Measurements from ENCODE around the gene GALNT4. TPM values are rescaled to one million over a fixed set of nuclear protein-coding genes. Genes with fewer than 3 reads are reported as not detected.

The GALNT4 gene
- total and polyA plus RNA-seq, 9 of the 15 experiments (the other 6 are each of a cell fraction or from before 2014, with no cell fraction given), result 1.2 to 4.6 (median 3.4) TPM

DNA sequence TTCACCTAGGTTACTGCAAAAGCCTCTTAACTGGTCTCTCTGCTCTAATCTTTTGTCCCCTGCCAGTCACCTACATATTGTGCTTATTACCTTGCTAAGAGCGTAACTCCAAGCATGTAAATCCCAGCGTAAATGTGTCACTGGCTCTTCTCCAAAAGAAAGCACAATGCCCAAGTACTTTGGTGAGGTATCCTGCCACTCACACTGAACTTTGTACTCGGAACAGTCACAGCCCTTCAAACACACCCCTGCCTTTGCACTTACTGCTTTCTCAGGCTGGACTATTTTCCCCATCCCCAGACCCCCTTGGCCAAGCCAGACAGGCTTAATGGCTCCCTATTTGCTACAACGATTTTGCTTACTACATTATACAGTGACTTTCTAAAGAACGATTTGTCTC is 31.7 kb downstream of the GALNT4 start (continued):
- TF ChIP-seq, protein P1, sequence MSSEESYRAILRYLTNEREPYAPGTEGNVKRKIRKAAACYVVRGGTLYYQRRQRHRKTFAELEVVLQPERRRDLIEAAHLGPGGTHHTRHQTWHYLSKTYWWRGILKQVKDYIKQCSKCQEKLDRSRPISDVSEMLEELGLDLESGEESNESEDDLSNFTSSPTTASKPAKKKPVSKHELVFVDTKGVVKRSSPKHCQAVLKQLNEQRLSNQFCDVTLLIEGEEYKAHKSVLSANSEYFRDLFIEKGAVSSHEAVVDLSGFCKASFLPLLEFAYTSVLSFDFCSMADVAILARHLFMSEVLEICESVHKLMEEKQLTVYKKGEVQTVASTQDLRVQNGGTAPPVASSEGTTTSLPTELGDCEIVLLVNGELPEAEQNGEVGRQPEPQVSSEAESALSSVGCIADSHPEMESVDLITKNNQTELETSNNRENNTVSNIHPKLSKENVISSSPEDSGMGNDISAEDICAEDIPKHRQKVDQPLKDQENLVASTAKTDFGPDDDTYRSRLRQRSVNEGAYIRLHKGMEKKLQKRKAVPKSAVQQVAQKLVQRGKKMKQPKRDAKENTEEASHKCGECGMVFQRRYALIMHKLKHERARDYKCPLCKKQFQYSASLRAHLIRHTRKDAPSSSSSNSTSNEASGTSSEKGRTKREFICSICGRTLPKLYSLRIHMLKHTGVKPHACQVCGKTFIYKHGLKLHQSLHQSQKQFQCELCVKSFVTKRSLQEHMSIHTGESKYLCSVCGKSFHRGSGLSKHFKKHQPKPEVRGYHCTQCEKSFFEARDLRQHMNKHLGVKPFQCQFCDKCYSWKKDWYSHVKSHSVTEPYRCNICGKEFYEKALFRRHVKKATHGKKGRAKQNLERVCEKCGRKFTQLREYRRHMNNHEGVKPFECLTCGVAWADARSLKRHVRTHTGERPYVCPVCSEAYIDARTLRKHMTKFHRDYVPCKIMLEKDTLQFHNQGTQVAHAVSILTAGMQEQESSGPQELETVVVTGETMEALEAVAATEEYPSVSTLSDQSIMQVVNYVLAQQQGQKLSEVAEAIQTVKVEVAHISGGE (CRISPR knock-in tag; IDR thresholded peaks at IDR 0.05), result no peak

DNA sequence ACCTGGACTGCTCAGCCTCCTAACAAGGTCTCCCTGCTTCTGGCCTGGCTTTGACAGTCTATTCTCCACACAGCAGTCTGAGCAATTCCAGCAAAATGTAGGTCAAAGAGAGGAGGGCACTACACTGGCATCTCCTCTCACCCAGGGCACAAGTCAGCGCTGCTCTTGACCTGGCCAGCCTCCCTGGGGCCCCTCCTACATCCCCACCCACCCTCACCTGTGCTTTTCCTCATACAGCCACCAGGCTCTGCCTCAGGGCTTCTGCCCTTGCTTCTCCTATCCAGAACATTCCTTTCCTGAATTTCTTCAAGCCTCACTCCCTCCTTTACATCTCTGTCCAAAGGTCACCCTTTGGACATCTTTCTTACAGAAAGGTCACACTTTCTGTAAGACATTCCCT is 33.7 kb downstream of the GALNT4 start:
- POLR2A ChIA-PET, result no interaction called here
- FAIRE-seq, result no peak
- CTCF ChIA-PET (ENCODE audit: low intra/inter-chr PET ratio), result no interaction called here
- no peak for DNase-seq (ENCODE audit: extremely low read depth in 1 of 4, low spot score in 3 of 4)
- Histone ChIP-seq H3K79me2 (ENCODE audit: control insufficient read depth, insufficient read depth, low read length) (no peaks in the 10 kb centered on the region), H3K36me3 (ENCODE audit: control insufficient read depth, insufficient read depth, low read length) (no peaks in the 10 kb centered on the region), H3K4me3 (no peak overlapping the region), H3K27ac (ENCODE audit: extremely low read depth, low read depth, low read length) (no peak overlapping the region), H4K20me1 (replicated peaks; ENCODE audit: control insufficient read depth, insufficient read depth, low read length) (no peaks in the 10 kb centered on the region), H3K4me2 (ENCODE audit: insufficient read depth, low read length) (no peak overlapping the region), H3K27me3 (ENCODE audit: control insufficient read depth in 2 of 2, insufficient read depth in 2 of 2, low read length in 2 of 2) (no peaks in the 10 kb centered on the region), H3K9me3 (replicated peaks; ENCODE audit: control insufficient read depth, insufficient read depth, low read depth, low read length) (no peaks in the 10 kb centered on the region), H3K9me1 (ENCODE audit: control insufficient read depth, insufficient read depth, low read length) (no peaks in the 10 kb centered on the region), H3K4me1 (replicated peaks in 1 of 2; ENCODE audit: control insufficient read depth in 2 of 2, insufficient read depth in 2 of 2, low read length in 2 of 2) (peaks cover 0 to 13% of the 10 kb centered on the region in 2 experiments; a peak in 3 of 5 replicates), H3K9ac (ENCODE audit: insufficient read depth in 1 of 2, low read depth in 2 of 2, low read length in 2 of 2) (no peak overlapping the region), H2AFZ (ENCODE audit: low read depth, low read length) (no peak overlapping the region)
- intact Hi-C loops (cut with micrococcal nuclease) (no loop called here), in situ Hi-C loops (cut with MboI) (no loop called here)
- BruUV-seq (replicated peaks), result no TSS peak
- no peak for ATAC-seq
- WGBS (ENCODE audit: insufficient coverage, low coverage, missing lambda C conversion rate), result 11% methylated on average over 1 of the region's 1 CpG
- TF ChIP-seq BRD4 (IDR thresholded peaks at IDR 0.05), result no peak
- TF ChIP-seq CBFA2T3 (IDR thresholded peaks at IDR 0.05), result no peak
- TF ChIP-seq SRSF7 (optimal IDR thresholded peaks at IDR 0.05; ENCODE audit: low read depth, low read length), result no peak
- TF ChIP-seq, protein P2, sequence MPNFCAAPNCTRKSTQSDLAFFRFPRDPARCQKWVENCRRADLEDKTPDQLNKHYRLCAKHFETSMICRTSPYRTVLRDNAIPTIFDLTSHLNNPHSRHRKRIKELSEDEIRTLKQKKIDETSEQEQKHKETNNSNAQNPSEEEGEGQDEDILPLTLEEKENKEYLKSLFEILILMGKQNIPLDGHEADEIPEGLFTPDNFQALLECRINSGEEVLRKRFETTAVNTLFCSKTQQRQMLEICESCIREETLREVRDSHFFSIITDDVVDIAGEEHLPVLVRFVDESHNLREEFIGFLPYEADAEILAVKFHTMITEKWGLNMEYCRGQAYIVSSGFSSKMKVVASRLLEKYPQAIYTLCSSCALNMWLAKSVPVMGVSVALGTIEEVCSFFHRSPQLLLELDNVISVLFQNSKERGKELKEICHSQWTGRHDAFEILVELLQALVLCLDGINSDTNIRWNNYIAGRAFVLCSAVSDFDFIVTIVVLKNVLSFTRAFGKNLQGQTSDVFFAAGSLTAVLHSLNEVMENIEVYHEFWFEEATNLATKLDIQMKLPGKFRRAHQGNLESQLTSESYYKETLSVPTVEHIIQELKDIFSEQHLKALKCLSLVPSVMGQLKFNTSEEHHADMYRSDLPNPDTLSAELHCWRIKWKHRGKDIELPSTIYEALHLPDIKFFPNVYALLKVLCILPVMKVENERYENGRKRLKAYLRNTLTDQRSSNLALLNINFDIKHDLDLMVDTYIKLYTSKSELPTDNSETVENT (CRISPR knock-in tag; IDR thresholded peaks at IDR 0.05), result no peak
- no peak for TF ChIP-seq SMAD4 (CRISPR knock-in tag; conservative IDR thresholded peaks at IDR 0.05)
- TF ChIP-seq ZBTB7A (IDR thresholded peaks at IDR 0.05; ENCODE audit: borderline replicate concordance, control insufficient read depth, low read depth, low read length), result no peak
- no peak for TF ChIP-seq SMAD3 (CRISPR knock-in tag; conservative IDR thresholded peaks at IDR 0.05)
- no peak for TF ChIP-seq ZNF668 (CRISPR knock-in tag; IDR thresholded peaks at IDR 0.05)
- TF ChIP-seq ZNF57 (CRISPR knock-in tag; IDR thresholded peaks at IDR 0.05), result no peak
- TF ChIP-seq ZNF696 (CRISPR knock-in tag; conservative IDR thresholded peaks at IDR 0.05), result no peak
- TF ChIP-seq TEAD2 (tag; IDR thresholded peaks at IDR 0.05), result no peak
- TF ChIP-seq, protein P3, sequence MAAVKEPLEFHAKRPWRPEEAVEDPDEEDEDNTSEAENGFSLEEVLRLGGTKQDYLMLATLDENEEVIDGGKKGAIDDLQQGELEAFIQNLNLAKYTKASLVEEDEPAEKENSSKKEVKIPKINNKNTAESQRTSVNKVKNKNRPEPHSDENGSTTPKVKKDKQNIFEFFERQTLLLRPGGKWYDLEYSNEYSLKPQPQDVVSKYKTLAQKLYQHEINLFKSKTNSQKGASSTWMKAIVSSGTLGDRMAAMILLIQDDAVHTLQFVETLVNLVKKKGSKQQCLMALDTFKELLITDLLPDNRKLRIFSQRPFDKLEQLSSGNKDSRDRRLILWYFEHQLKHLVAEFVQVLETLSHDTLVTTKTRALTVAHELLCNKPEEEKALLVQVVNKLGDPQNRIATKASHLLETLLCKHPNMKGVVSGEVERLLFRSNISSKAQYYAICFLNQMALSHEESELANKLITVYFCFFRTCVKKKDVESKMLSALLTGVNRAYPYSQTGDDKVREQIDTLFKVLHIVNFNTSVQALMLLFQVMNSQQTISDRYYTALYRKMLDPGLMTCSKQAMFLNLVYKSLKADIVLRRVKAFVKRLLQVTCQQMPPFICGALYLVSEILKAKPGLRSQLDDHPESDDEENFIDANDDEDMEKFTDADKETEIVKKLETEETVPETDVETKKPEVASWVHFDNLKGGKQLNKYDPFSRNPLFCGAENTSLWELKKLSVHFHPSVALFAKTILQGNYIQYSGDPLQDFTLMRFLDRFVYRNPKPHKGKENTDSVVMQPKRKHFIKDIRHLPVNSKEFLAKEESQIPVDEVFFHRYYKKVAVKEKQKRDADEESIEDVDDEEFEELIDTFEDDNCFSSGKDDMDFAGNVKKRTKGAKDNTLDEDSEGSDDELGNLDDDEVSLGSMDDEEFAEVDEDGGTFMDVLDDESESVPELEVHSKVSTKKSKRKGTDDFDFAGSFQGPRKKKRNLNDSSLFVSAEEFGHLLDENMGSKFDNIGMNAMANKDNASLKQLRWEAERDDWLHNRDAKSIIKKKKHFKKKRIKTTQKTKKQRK (IDR thresholded peaks at IDR 0.05; ENCODE audit: borderline replicate concordance, low read depth, low read length), result no peak
